Breast epithelium (tissue), 4 donors: ENCODE measurements around the gene RAB3GAP1. TPM values are rescaled to one million over a fixed set of nuclear protein-coding genes. Genes with fewer than 3 reads are reported as not detected.

Experiments used
- DNase-seq, 2 donors: peaks; one replicate each; pipeline ENCODE4 v3.0.0-alpha.2; 2019; ENCODE audit warnings: low spot score in 2 of 2
- H3K27ac ChIP-seq, 2 donors: fragments of 200-600 bp; sonication (generic) in 1 of 2; one replicate each; pipeline ENCODE4 v1.5.1; 2016 to 2019; ENCODE audit warnings: mild to moderate bottlenecking in 1 of 2
- H3K27me3 ChIP-seq, 2 donors: fragments of 200-600 bp; sonication (generic) in 1 of 2; one replicate each; pipeline versions ENCODE4 v1.5.1 to v1.6.0; 2017 to 2019; ENCODE audit warnings: control low read depth in 1 of 2, mild to moderate bottlenecking in 1 of 2
- H3K36me3 ChIP-seq: fragments of 200-600 bp; one replicate; pipeline ENCODE4 v1.5.1; 2019
- H3K4me1 ChIP-seq, 2 donors: fragments of 200-600 bp; sonication (generic); one replicate each; pipeline ENCODE4 v1.5.1; 2016 to 2019; ENCODE audit warnings: control low read depth in 1 of 2
- H3K4me3 ChIP-seq, 3 donors: fragments of 200-600 bp; sonication (generic); 1 replicate in 2 of 3; 2 replicates in 1 of 3; pipeline ENCODE4 v1.5.1; 2016 to 2019; ENCODE audit warnings: mild to moderate bottlenecking in 3 of 3, moderate library complexity in 2 of 3
- H3K9me3 ChIP-seq, 2 donors: fragments of 200-600 bp; sonication (generic) in 1 of 2; one replicate each; pipeline ENCODE4 v1.5.1; 2016 to 2019; ENCODE audit warnings: control low read depth in 1 of 2
- CTCF ChIP-seq, 3 donors: fragments of 450-650 bp; IDR thresholded peaks; one replicate each; pipeline ENCODE4 v1.5.1; 2016 to 2017; ENCODE audit warnings: antibody characterized with exemption in 3 of 3, mild to moderate bottlenecking in 3 of 3, moderate library complexity in 3 of 3
- POLR2A ChIP-seq: fragments of 450-650 bp; IDR thresholded peaks from one replicate; pipeline ENCODE4 v1.6.1; 2016; ENCODE audit warnings: antibody characterized with exemption, mild to moderate bottlenecking, moderate library complexity
- POLR2AphosphoS5 ChIP-seq, 3 donors: sonication (generic); formaldehyde crosslinking; IDR thresholded peaks; one replicate each; pipeline ENCODE4 v1.6.1; 2017; ENCODE audit warnings: antibody characterized with exemption in 3 of 3
- intact Hi-C: fragments of 100-400 bp; cut with DNase I; formaldehyde crosslinking; loops from one replicate; pipeline ENCODE4 v1.15.1; 2023; ENCODE audit warnings: low total_unique reads
- total RNA-seq, 3 donors: library from RNA; depleted of rRNA; stranded (reverse); fragments of >200 nt; gene quantifications; one replicate each; pipeline ENCODE4 v1.1.0, GENCODE V29; 2016

RAB3GAP1 gene
- total RNA-seq, 3 donors from 2014 or later, result 53.9 to 70.5 (median 54.1) TPM

DNA sequence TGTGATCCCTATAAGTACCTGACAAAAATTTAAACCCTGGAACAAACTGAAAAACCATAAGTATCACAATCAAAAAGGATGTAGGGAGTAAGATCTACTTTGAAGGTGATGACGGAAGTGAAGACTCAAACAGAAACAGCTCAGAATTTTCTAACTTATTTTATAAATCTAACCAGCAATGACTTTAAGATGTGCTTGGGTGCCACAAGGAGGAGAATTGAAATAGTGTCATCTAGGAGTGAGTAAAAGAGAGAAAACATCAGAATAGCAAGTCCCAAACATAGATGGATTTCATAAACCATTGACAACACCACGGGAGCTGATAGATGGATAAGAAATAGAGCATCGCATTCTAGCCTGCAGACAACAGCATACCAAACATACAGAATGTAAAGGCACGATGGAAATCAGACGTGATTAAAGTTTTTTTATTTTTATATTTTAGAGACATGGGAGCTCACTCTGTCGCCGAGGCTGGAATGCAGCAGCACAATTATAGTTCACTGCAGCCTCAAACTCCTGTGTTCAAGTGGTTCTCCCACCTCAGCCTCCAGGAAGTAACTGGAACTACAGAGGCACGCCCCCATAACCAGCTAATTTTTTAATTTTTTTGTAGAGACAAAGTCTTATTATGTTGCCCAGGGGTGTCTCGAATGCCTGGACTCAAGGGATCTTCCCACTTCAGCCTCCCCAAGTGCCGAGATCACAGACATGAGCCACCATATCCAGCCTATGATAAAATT, 41.7 kb upstream of the RAB3GAP1 start:
- TF ChIP-seq POLR2A (no peak), CTCF (IDR thresholded peaks at IDR 0.05) (no peak), POLR2AphosphoS5 (IDR thresholded peaks at IDR 0.05) (no peak)
- intact Hi-C loops, result no loop called here
- Histone ChIP-seq H3K9me3 (no peaks in the 10 kb centered on the region), H3K36me3 (no peaks in the 10 kb centered on the region), H3K27me3 (peaks cover 0 to 4% of the 10 kb centered on the region in 2 donors), H3K4me3 (no peak overlapping the region), H3K27ac (no peak overlapping the region), H3K4me1 (no peaks in the 10 kb centered on the region)
- no peak for DNase-seq

DNA sequence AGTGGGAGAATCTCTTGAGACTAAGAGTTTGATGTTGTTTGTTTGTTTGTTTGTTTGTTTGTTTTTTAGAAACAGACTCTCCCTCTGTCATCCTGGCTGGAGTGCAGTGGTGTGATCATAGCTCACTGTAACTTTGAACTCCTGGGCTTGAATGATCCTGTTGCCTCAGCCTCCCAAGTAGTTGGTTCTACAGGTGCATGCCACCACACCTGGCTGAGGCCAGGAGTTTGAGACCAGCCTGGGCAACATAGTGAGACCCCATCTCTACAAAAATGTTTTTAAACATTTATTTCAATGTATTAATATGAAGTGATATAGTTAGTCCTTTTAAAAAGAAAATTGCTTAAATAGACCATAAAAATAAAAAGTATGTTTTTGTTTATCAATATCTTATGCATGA, 40.5 kb upstream of the RAB3GAP1 start:
- intact Hi-C loops, result no loop called here
- no peak for DNase-seq
- no peak overlapping the region for H3K27ac ChIP-seq
- H3K4me3 ChIP-seq, result no peak overlapping the region
- no peaks in the 10 kb centered on the region for H3K36me3 ChIP-seq
- no peak for TF ChIP-seq POLR2A
- no peaks in the 10 kb centered on the region for H3K9me3 ChIP-seq
- H3K27me3 ChIP-seq, result no peaks in the 10 kb centered on the region
- H3K4me1 ChIP-seq, result no peaks in the 10 kb centered on the region

DNA sequence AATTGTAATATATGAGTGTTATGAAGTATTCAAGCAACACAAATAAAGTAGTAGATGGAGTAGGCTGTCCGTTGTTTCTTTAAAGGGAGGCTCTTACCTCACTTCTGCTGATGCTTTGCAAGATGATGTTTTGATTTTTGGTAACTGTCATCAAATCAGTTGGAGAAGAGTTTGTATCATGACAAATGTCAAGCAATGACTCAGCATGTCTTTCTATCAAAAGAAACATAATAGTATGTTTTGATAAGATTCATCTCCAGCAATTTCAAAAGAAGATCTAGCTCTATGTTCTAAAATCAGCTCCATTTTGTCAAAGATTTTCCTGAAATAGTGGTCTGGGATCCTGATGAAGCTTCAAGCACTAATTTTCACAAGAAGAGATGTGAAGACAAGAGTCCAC, 30.5 kb upstream of the RAB3GAP1 start:
- Histone ChIP-seq H3K4me1 (no peaks in the 10 kb centered on the region), H3K4me3 (no peak overlapping the region), H3K36me3 (no peaks in the 10 kb centered on the region), H3K27me3 (no peaks in the 10 kb centered on the region), H3K27ac (no peak overlapping the region), H3K9me3 (no peaks in the 10 kb centered on the region)
- no peak for DNase-seq
- intact Hi-C loops, result no loop called here
- TF ChIP-seq POLR2A, result no peak
- no peak for TF ChIP-seq CTCF (IDR thresholded peaks at IDR 0.05)
- no peak for TF ChIP-seq POLR2AphosphoS5 (IDR thresholded peaks at IDR 0.05)

GRCh38 chr2:135022952-135023880, 28.9 kb upstream of the RAB3GAP1 start:
- H3K27ac ChIP-seq, result no peak overlapping the region
- DNase-seq, result no peak
- no peaks in the 10 kb centered on the region for H3K9me3 ChIP-seq
- H3K4me1 ChIP-seq, result no peaks in the 10 kb centered on the region
- TF ChIP-seq POLR2AphosphoS5 (IDR thresholded peaks at IDR 0.05) (no peak), CTCF (IDR thresholded peaks at IDR 0.05) (no peak), POLR2A (no peak)
- H3K27me3 ChIP-seq, result no peaks in the 10 kb centered on the region
- no peak overlapping the region for H3K4me3 ChIP-seq
- intact Hi-C loops, result no loop called here
- no peaks in the 10 kb centered on the region for H3K36me3 ChIP-seq

GRCh38 chr2:135023886-135024485, 28.1 kb upstream of the RAB3GAP1 start:
- no peak for DNase-seq
- Histone ChIP-seq H3K4me3 (no peak overlapping the region), H3K27ac (no peak overlapping the region), H3K36me3 (no peaks in the 10 kb centered on the region), H3K27me3 (no peaks in the 10 kb centered on the region), H3K9me3 (no peaks in the 10 kb centered on the region), H3K4me1 (no peaks in the 10 kb centered on the region)
- no peak for TF ChIP-seq POLR2AphosphoS5 (IDR thresholded peaks at IDR 0.05)
- no peak for TF ChIP-seq CTCF (IDR thresholded peaks at IDR 0.05)
- TF ChIP-seq POLR2A, result no peak
- intact Hi-C loops, result no loop called here
